ENCODE measurements around the gene ENDOV.

ENDOV gene

GRCh38 chr17:80431246-80432195 is 16.6 kb downstream of the ENDOV start:
- no peak for DNase-seq (ENCODE audit: low read depth, low spot score)

GRCh38 chr17:80432350-80432955 is 17.5 kb downstream of the ENDOV start:
- DNase-seq (ENCODE audit: low read depth, low spot score) = no peak

DNA sequence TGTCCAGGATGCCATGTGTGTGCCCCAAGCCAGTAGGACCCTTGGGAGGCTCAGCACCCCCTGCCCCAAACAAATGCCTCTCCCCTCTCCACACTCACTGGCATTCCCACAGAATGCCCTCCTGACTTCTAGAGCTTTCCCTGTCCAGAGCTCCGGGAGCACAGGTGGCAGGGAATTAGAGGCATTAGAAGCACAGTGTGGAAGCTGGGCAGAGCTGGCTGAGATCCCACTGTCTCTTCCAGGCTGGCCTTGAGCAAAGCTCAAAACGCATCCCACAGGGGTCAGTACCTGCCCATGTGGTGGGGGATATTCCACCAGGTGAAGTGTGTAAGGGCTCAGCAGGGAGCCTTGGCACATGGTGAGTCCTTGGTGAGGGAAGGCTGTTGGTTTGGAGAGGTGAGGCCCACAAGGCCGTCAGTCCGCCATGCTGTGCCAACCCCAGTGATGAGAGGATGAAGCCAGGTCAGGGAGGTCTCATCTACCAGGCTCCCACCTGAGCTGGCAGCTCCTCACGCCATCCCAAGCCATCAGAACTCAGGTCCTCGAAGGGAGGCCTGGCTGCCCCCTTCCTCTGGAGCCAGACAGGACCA is 18.1 kb downstream of the ENDOV start:
- no peak for DNase-seq (ENCODE audit: low read depth, low spot score)

- DNase-seq (ENCODE audit: low read depth, low spot score) = no peak
Measured at GRCh38 chr17:80433916-80434666, 19.1 kb downstream of the ENDOV start.

GRCh38 chr17:80437532-80437931 is 22.6 kb downstream of the ENDOV start:
- no peak for DNase-seq (ENCODE audit: low read depth, low spot score)

DNA sequence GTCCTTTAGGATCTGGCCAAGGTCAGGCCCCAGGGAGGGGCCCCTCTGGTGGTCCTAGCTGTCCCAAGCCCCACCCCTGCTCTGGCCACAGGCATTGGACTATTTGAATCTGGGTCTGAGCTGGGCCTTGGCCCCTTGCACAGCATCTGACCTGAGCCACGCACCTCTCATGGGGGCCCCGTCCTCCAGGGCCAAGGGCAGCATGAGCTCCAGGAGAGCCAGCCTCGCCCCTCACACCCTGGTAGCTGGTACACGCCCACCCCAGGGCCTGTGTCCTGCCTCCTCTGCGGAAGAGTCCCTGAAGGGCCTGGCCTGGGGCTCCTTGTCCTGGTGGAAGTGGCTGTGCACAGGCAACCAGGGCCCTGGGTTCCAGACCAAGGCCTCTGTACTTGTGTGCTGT is 23.8 kb downstream of the ENDOV start:
- no peak for DNase-seq (ENCODE audit: low read depth, low spot score)

DNA sequence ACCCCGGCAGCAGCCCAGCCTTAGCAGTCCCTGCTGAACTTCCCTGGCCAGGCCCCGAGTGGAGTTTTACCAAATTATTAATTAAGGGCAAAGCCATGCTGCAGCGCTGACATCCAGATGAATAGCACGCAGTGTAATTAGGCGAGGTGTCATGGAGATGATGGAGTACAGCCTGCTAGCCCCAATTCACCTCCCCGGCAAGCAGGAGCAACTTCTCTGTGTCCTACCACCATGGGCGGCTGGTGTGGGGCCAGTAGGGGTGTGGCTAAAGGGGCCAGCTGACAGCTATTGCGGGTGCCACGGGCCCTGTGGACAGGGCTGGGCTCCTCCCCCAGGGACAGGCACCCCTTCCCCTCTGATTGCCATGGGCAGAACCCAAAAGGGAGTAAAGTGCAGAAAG is 24.5 kb downstream of the ENDOV start:
- DNase-seq (ENCODE audit: low read depth, low spot score) = no peak

- DNase-seq (ENCODE audit: low read depth, low spot score) = peak; percentile 81
Measured at GRCh38 chr17:80441133-80441578, 26.2 kb downstream of the ENDOV start.

GRCh38 chr17:80441598-80442322 is 26.8 kb downstream of the ENDOV start:
- DNase-seq (ENCODE audit: low read depth, low spot score) = no peak

DNA sequence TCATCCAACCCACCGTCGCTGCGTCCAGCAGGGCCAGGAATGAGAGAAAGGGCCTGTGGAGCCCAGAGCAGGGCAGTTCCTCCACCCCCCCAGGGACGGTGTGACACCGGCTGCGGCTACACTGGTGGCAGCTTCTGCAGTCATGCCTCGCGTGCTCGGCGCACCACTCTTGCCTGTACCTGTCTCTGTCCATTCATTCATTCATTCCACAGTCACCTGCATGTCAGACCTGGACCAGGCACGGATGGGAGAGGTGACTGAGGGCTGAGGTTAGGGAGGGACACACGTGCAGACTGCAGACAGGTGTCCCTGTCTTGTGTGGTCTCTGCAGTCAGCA is 27.3 kb downstream of the ENDOV start:
- no peak for DNase-seq (ENCODE audit: low read depth, low spot score)

GRCh38 chr17:80442764-80443163 is 27.8 kb downstream of the ENDOV start:
- DNase-seq (ENCODE audit: low read depth, low spot score) = no peak

GRCh38 chr17:80443498-80443897 is 28.5 kb downstream of the ENDOV start:
- DNase-seq (ENCODE audit: low read depth, low spot score) = no peak

GRCh38 chr17:80443916-80444643 is 29.1 kb downstream of the ENDOV start:
- DNase-seq (ENCODE audit: low read depth, low spot score) = no peak

DNA sequence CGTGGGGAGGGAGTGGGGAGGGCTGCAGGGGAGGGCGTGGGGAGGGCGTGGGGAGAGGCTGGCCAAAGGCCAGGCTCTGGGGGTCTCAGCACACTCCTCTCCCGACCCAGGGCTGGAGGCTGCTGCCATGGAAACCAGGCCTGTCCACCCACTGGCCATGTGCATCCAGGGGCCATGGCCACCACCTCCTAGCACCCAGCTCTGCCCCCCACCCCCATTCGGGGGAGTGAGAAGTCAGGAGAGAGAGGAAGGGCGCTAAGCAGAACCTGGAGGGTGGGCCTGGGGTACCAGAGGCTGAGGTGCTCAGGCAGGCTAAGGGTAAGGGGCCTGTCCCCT is 29.6 kb downstream of the ENDOV start:
- no peak for DNase-seq (ENCODE audit: low read depth, low spot score)

- DNase-seq (ENCODE audit: low read depth, low spot score) = no peak
Measured at GRCh38 chr17:80445007-80445725, 30.2 kb downstream of the ENDOV start.

DNA sequence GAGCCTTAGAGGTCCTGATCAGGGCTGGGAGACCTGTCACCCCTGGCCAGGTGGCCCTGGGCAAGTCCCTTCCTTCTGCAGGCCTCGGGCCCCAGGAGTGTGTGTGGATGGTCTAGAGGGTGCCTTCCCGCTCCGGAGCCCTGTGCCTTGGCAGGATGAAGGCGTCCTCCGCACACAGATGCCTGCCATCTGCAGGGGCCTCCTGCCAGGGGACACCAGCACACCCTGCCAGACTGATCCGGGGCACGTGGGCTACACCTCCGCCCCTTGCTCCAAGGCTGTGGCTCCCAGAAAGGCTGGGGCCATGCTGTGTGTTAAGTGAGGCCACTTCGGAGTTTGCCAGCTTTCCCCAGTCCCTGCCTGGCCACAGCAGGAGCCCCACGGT is 30.8 kb downstream of the ENDOV start:
- no peak for DNase-seq (ENCODE audit: low read depth, low spot score)

DNA sequence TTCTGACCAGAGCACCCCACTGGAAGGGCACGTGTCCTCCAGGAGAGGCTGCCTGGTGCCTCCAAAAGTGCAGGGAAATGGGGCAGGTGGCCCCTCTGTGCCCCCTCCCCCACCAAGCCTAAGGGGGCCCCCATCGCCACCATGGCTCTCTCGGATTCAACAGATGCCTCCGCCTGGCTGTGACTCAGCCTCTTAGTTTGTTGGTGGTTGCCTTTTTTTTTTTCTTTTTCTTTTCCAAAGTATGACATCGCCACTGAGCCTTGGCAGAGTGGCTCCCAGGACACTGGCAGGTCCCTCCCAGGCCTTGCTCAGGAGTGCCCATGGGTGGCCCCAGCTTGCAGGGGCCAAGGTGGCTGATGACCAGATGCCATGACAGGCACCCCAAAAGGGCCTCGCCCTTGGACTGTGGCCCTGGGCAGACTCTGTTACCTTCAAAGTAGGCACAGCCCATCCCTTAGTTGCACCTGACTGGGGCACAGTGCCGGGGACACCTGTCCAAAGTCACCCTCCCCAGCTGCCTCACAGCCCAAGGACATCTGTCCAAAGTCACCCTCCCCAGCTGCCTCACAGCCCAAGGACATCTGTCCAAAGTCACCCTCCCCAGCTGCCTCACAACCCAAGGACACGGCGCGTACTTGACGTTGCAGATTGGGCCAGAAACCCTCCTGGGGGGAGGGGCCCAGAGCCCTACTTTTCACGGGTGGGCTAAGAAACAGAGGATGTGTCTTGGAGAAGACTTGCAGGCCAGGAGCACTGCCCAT is 31.9 kb downstream of the ENDOV start:
- DNase-seq (ENCODE audit: low read depth, low spot score) = peak; percentile 17

GRCh38 chr17:80447790-80448189 is 32.8 kb downstream of the ENDOV start:
- DNase-seq (ENCODE audit: low read depth, low spot score) = no peak

DNA sequence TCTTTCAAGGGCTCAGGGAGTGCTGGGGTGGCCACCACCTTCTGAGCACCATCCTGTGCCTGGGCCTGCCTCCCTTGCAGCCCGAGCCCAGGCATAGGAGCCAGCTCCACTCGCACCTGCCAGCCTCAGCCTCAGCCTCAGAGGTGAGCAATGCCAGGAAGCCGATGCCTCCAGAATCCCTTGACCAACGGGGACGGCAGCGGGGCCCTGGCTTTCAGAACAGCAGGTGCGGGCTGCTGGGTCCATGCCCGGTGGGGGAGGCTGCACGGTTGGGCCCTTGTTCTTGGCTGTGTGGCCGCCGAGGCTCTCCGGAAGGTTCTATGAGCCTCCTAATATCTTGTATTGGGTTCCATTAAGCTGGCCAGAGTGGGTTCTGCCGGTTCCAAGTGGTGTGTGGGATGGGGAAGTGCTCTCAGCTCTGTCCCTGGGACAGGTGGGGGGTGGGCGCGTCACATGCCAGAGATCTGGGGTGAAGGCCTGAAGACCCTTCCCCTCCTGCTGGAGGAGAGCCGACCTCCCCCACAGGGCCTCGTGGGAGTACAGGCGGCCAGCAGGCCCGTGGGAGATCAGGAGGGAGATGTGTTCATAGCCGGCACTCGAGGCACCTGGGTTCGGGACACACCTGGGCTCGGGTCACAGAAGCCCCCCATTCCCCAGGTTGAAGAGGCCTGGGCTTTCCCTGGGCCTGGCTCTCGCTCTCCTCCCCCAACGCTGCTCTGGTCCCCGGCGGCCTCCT is 34.4 kb downstream of the ENDOV start:
- DNase-seq (ENCODE audit: low read depth, low spot score) = no peak

Measured in astrocyte of the hippocampus (primary cell).